Measurements from ENCODE around the gene SARS2.

SARS2 gene

DNA sequence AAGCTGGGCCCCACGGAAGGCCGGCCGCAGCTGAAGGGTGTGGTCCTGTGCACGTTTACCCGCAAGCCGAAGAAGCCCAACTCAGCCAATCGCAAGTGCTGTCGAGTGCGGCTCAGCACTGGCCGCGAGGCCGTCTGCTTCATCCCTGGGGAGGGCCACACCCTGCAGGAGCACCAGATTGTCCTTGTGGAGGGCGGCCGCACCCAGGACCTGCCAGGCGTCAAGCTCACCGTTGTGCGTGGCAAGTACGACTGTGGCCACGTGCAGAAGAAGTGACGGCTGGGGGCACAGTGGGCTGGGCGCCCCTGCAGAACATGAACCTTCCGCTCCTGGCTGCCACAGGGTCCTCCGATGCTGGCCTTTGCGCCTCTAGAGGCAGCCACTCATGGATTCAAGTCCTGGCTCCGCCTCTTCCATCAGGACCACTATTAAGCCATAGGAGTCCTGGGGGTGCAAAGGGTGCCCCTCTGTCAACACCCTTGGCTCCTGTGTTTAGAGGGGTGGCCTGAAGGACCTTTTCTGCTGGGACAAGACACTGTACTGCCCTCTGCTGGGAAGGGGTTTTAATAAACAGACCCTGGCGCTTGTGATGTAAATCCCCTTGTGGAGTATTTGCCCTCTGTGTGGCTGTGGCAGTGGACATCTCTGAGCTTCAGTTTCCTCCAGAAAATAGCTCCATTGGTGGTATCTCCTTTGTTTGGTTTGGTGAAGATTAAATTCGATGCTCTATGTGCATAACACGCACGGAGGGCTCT lies 2.0 kb upstream of the SARS2 start:
- no peak overlapping the region for H3K4me3 ChIP-seq (ENCODE audit: low read depth, low read length)
- H3K4me1 ChIP-seq: peaks cover 5% of the 10 kb centered on the region
- H3K36me3 ChIP-seq (ENCODE audit: control insufficient read depth, insufficient read depth, low read length): no peaks in the 10 kb centered on the region
- H2AFZ ChIP-seq: no peak overlapping the region
- H3K27me3 ChIP-seq (ENCODE audit: control insufficient read depth, insufficient read depth, low read length): no peaks in the 10 kb centered on the region
- no peaks in the 10 kb centered on the region for H3K9me3 ChIP-seq (ENCODE audit: control insufficient read depth, low read length)
- H3K79me2 ChIP-seq: no peaks in the 10 kb centered on the region
- TF ChIP-seq, protein P1, sequence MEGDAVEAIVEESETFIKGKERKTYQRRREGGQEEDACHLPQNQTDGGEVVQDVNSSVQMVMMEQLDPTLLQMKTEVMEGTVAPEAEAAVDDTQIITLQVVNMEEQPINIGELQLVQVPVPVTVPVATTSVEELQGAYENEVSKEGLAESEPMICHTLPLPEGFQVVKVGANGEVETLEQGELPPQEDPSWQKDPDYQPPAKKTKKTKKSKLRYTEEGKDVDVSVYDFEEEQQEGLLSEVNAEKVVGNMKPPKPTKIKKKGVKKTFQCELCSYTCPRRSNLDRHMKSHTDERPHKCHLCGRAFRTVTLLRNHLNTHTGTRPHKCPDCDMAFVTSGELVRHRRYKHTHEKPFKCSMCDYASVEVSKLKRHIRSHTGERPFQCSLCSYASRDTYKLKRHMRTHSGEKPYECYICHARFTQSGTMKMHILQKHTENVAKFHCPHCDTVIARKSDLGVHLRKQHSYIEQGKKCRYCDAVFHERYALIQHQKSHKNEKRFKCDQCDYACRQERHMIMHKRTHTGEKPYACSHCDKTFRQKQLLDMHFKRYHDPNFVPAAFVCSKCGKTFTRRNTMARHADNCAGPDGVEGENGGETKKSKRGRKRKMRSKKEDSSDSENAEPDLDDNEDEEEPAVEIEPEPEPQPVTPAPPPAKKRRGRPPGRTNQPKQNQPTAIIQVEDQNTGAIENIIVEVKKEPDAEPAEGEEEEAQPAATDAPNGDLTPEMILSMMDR (IDR thresholded peaks at IDR 0.05): peak; percentile 23
- H3K27ac ChIP-seq: no peak overlapping the region
- H3K4me2 ChIP-seq (ENCODE audit: low read length): no peak overlapping the region
- no peak overlapping the region for H3K9ac ChIP-seq

DNA sequence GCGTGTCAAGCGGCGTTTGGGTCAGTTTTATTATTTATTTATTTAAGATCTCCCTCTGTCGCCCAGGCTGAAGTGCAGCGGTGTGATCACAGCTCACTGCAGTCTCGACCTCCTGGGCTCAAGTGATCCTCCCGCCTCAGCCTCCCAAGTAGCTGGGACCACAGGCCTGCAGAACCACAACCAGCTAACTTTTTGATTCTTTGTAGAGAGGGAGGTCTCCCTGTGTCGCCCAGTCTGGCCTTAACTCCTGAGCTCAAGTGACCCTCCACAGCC lies 894 bp upstream of the SARS2 start:
- H3K4me3 ChIP-seq (ENCODE audit: low read depth, low read length): peak overlapping the region; percentile 100
- TF ChIP-seq, protein P1 (IDR thresholded peaks at IDR 0.05): no peak
- no peaks in the 10 kb centered on the region for H3K27me3 ChIP-seq (ENCODE audit: control insufficient read depth, insufficient read depth, low read length)
- H3K4me2 ChIP-seq (ENCODE audit: low read length): peak overlapping the region; percentile 98
- H3K27ac ChIP-seq: no peak overlapping the region
- H3K9me3 ChIP-seq (ENCODE audit: control insufficient read depth, low read length): no peaks in the 10 kb centered on the region
- H3K36me3 ChIP-seq (ENCODE audit: control insufficient read depth, insufficient read depth, low read length): no peaks in the 10 kb centered on the region
- no peaks in the 10 kb centered on the region for H3K79me2 ChIP-seq
- H3K4me1 ChIP-seq: peaks cover 5% of the 10 kb centered on the region
- H3K9ac ChIP-seq: peak overlapping the region; percentile 22
- H2AFZ ChIP-seq: no peak overlapping the region

DNA sequence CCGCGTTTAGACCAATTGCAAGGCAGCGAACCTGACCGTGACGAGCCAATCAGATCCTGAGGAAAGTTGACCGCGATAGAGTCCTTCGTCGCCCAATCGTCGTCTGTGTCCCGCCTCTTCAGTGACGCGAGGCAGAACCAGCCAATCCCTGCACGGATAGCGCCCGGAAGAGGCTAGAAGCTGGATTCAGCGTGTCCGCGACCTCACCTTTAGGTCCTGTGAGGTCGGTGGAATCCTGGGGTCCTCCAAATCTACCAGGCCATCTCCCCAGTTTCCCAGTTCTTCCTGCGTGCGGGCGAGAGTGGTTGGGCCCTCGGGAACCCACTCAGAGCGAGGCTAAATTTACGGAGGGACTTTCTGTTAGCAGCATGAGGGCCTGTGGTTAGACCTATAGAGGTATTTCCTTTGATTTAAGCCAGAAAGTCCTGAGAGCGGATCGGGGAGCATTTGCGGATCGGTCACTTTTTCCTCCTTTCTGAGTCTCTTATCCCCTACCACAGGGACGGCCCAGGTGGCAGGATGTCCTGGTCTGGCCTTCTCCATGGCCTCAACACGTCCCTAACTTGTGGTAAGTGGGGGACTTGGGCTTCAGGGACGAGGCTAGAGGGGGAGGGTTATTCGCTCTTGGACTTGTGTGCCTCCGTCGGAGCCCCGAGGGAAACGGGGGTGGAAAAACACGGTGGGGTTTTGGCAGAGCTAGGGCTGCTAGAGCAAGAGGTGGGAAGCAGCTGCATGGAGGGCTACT lies 385 bp upstream of the SARS2 start, which contains the start of gene MRPS12:
MRPS12 (plus strand) TSS at position 169 of the 745 bp plus-strand sequence; CDS start at position 520, 351 bp downstream.
- Histone ChIP-seq H3K9me3 (ENCODE audit: control insufficient read depth, low read length) (no peaks in the 10 kb centered on the region), H3K27ac (peak within 1 kb of the TSS; percentile 91), H3K36me3 (ENCODE audit: control insufficient read depth, insufficient read depth, low read length) (no peaks in the 10 kb centered on the region), H3K4me1 (peaks cover 5% of the 10 kb centered on the region), H3K4me2 (ENCODE audit: low read length) (peak within 1 kb of the TSS; percentile 98), H3K9ac (peak within 1 kb of the TSS; percentile 50), H2AFZ (peak within 1 kb of the TSS; percentile 87), H3K4me3 (ENCODE audit: low read depth, low read length) (peak within 1 kb of the TSS; percentile 100), H3K79me2 (no peaks in the 10 kb centered on the region), H3K27me3 (ENCODE audit: control insufficient read depth, insufficient read depth, low read length) (no peaks in the 10 kb centered on the region)
- TF ChIP-seq, protein P1 (IDR thresholded peaks at IDR 0.05): no peak

DNA sequence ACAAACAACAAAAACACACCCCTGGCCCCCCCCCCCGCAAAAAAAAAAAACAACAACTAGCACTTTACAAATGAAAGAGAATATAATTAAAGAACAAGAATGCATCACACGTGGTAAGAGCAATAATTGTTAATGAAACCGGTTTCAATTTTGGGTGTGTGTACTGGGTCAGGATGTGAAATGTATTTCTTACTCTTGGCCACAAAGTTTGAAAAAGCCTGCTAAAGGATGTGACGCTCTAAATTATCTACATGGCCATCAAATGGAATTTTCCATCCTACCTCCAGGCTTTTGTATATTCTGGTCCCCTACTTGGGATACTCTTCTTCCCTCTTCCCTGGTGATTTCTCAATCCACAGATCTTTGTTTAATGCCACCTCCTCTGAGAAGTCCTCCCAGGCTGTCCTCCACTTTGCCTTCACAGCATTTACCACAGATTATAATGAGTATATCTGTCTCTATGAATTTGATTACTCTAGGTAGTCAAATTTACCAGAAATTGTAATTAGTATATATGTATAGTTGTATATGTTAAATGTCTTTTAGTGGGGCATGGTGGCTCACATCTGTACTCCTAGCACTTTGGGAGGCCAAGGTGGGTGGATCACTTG lies 2.1 kb downstream of the SARS2 start:
- Histone ChIP-seq H3K4me3 (ENCODE audit: low read depth, low read length) (no peak overlapping the region), H3K36me3 (ENCODE audit: control insufficient read depth, insufficient read depth, low read length) (no peaks in the 10 kb centered on the region), H3K4me1 (peaks cover 5% of the 10 kb centered on the region), H3K9me3 (ENCODE audit: control insufficient read depth, low read length) (no peaks in the 10 kb centered on the region), H3K27ac (no peak overlapping the region), H2AFZ (no peak overlapping the region), H3K9ac (no peak overlapping the region), H3K27me3 (ENCODE audit: control insufficient read depth, insufficient read depth, low read length) (no peaks in the 10 kb centered on the region), H3K79me2 (no peaks in the 10 kb centered on the region), H3K4me2 (ENCODE audit: low read length) (no peak overlapping the region)
- TF ChIP-seq, protein P1 (IDR thresholded peaks at IDR 0.05): no peak

Data from parathyroid adenoma (tissue), 2 donors.